Stimulated activated CD8-positive, alpha-beta memory T cell treated with anti-CD3 and anti-CD28 coated beads, Interleukin-12 subunit alpha, Interleukin-12 subunit beta, amount 100 ng/mL, for 1 hour (primary cell): ENCODE measurements around the gene ADISSP.
A peak's percentile ranks its signal among the peaks of the same experiment; 100 is the strongest.

Experiments
- DNase-seq: peaks from one replicate; pipeline ENCODE4 v3.0.0-alpha.2; 2020; ENCODE audit warnings: low read depth

ADISSP gene

DNA sequence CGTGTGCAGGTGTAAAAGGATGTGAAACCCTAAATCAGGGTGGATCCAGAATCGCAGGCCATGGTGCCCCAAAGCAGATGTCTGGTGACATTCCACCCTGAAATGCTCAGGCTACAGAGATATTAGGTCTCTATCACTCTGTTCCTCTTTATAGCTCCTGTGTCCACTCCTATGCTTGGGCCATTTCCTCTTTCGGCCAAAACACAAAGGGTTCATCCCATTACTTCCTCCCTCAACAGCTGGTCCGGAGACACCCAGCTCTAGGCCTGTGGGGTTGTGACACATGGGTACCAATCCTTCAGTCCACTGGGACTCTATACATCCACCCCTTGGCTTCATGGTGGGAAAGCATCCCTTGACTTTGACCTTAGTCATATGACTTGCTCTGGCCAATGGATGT is 53.5 kb downstream of the ADISSP start:
- no peak for DNase-seq

DNA sequence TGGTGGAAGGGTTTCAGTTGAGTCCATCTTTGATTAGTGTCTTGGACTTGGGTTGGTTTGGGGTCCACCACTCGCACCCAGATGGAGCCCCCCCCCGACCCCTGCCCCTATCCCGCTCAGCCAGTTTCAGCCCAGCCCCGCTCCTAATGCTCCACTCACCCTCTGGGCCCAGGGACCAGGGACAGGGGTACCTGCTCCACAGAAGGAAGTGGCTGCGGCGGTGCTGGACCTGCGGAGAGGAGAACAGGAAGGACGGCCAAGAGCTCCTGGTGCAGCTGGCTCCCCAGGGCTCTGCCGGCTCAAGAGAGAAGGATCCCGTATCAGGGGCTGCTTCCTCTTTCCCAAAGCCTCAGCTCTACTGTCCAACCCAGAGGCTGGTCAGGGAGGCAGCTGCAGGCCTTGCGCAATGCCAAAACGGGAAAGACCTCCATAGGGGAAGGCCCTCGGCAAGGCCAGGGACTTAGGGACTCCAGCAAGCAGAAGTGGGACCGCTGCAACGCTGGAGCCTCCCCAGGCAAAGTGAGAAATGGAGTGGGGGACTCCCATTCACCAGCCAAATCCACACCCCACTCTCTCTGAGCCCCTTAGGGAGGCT is 55.2 kb downstream of the ADISSP start, which contains the start of gene SIGLEC1:
Gene SIGLEC1 (minus strand): TSS at position 322 of the 595 bp plus-strand sequence. CDS start 5,472 bp downstream, outside the sequence.
- DNase-seq, result no peak

DNA sequence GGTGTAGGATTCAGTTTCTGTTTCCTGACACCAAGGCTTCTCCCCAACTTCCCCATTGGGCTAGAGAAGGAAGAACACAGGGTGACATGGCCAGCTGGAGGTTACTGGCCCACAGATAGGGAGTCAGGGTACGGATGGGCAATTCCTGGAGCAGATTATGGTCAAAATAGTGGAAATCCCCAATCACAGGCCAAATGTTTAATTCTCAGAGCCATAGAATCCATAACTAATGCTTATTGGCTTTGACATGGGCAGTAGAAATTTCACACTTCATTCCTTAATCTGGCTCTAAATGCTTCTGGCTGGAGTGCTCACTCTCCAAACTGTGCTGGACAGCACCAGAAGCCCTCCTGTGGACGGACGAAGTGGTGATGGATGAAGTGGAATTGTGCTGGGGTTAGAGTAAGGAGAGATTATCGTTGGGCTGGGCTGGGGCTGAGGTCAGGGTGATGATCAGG is 56.0 kb downstream of the ADISSP start:
- DNase-seq, result no peak

DNA sequence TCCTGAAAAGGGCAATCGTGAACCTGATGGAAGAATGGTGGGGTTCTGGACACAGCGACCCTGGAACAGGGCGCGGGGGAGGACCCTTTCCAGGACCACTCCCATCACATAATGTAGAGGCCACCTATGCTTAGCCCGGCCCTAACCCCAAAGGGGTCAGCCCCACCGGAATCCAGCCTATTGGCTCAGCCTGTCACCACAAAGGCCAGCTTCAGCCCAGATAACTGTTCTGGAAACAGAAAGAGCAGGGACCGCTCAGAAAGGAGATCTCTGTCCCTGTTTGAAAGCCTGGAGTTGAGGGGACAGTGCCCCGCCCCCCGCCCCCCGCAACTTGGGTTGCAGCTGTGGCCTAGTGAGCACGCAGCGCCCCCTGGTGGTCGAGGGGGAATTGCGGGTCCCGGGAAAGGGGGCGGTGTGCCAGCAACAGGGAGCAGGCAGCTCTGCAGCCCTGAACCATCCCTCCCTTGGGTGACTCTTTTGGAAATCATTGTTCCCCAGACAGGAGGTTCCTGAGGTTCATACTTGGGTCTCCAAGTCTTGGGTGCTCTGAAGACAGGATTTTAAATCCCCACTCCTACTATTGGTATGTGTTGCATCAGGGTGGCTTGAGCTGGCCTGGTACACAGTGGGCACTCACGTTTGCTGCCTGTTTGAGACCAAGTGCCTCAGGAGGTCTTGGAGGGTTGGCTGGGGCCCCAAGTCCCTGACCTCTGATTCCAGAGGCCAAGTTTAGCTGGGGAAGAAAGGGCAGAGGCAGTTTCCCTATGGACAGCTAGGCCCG is 56.7 kb downstream of the ADISSP start:
- DNase-seq, result peak; percentile 57

DNA sequence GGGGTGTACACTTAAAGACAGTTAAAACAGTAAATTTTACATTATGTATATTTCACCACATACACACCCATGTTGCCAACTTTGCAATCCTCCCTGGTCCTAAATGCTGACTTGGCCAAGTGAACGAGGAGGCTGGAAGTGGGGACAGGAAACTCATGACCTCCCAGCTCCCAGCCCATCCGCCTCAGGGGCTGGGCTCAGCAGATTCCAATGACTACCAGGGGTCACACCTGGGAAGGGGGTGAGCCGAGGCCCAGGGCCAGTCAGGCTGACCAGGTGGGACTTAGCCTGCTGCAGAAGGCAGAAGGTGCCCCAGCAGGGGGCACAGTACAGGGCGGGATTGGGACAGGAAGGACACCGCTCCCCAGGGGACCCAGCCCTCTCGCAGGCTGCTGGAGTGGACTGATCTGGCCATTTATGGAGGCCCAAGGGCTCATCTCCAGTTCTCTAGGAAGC is 57.5 kb downstream of the ADISSP start:
- DNase-seq, result no peak

DNA sequence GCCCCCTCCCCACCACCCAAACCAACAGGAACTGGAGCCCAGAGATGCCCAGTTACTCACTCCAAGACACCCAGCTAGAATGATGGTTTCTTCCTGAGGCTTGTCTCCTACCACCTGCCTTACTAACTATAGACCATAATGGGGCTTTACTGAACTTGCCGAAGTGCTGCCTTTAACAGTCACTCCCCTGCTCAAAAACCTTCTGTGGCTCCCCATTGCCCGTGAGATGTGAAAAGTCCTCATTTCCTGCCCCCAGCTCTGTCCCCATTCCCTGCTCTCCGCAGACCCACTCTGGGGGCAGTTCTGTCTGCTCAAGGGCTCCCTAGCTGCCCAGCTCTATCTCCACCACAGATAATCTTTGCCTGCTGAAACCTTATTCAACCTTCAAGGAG is 60.0 kb downstream of the ADISSP start:
- DNase-seq, result no peak

DNA sequence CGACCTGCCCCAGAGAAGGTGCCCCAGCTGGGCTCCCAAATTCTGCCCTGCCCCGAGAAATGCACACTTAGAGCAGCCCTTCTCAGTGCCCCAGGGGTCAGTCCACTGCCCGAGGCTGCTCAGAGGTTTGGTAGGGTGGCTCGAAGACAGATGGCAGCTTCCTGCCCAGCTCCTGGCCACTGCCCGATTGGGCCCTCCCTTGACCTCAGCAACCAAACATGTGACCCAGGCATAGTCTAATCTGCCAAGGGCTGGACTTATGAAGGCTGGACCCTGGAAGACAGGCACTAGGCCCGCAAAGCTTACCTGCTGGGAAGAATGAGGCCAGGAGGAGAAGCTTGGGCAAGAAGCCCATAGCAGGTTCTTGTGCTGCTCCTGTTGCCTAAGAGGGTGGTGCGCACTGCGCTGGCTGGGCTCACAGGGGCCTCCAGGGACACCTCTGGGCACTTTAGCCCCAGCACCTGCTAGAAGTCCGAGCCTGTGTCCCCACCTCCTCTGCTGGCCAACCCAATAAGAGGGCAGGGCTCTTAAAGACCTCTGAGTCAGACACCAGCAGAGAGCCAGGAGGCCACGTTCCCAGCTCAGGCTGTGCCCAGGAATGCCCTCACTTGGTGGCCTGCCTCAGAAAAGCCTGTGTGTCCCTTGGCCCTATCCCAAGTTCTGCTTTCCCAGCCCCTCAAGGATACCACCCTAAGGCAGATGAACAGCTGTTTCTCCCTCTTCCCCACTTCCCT is 60.6 kb downstream of the ADISSP start:
- no peak for DNase-seq

DNA sequence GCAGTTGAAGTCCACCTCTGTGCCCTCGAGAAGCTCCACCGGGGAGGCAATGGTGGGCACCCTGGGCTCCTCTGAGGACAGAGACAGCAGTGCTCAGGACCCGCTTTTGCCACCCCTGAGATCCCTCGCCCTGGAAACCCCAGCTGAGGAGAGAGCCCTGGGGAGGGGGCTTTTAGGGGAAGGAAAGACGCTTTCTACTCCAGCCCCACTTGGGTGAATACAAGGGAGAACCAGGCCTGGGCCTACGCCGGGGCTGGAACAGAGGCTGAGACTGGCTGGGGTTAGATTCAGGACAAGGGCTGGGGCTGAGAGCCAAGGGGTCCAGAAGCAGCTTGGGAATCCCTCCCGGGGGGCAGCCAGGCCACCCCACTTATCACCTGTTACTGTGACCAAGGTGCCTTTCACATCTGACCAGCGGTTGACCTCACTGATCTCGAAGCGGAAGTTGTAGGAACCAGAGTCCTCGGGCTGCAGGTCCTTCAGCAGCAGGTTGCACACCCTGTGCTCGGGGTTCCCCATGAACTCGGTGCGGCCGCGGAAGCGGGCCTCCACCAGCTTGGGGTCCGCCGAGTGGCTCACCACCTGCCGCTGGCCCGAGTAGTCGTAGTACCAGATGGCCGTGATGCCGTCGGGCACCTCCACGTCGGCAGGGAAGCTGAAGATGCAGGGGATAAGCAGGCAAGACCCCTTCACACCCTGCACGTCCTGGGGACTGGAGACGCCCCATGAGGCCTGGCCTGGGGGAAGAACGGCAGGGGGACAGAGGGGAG is 61.4 kb downstream of the ADISSP start:
- DNase-seq, result no peak

DNA sequence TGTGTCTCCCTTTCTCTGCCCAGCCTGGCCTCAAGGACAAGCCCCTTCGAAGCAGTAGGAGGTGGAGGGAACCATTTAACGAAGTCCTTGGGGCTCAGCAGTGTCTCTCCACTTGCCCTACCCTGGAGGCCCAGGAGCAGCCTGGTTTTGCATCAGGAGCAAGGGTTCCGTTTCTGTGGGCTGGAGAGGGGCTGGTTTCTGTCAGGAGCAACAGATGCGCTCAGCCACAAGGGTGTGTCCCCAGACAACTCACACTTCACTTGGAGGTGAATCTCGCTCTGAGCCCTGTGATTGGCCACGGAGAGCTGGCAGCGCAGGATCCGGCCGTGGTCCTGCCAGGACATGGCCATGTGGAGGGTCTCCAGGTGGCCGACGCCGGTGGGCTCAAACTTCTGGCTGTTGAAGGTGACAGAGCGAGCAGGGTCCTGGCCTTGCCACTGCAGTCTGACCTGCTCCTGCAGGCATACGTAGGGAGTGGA is 62.0 kb downstream of the ADISSP start:
- no peak for DNase-seq

DNA sequence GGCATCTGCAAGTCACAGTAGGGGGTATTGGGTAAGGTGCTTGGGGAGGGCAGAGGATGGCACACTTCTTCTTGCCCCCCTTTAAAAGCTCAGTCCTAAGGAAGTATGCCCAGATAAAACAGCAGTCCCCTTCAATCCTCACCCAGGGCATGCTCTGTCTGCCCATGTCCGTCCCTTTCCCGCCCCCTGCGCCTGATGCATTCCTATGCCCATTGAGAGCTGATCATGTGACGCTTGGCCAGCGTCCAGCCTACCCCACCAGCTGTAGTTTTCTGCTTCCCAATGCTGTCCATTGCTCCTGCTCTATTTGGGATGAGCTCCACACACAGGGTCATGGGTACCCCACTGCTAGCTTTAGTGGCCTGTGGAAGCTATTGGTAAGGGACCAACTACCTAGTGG is 63.5 kb downstream of the ADISSP start:
- no peak for DNase-seq
